Smooth muscle cell of the brain vasculature (primary cell): Measurements from ENCODE around the gene KRT222.

ENCODE experiments used
- DNase-seq: peaks from one replicate; pipeline ENCODE4 v3.0.0-alpha.2; 2012; ENCODE audit warnings: low read depth, low spot score

The KRT222 gene

DNA sequence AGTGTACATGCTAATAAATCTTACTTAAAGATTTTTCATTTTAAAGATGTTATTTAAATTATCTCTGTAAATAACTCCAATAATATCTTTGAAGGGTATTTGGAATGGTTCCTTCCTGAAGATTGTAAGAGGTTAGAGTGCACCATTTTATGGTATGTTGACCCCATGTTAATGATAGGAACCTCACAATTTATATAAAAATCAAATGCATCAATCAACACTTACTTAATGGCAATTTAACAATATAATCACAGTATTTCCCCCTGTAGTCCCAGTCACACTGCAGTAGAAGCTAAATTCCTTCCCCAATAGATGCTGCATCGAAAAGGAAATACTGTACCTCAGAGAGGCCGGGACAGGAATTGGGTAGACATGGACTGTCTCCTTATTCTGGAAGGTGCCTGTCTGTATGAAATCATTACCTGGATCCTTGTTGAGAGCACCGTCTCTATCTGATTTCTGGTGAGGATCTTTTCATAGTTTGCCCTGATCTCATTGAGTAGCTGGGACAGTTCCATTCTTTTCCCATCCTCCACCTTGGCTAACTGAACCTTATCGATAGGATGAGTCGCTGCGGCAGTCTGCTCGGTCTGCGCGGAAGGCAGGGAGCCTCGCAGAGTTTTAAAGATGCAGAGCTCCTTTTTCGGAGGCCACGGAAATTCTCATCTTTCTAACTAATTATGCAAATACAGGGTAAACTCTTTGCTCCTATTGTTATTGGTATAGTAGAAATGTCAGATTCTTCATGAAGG, at the start of gene KRT222:
TSS of gene KRT222 (minus strand) at position 596 of the 752 bp plus-strand sequence. CDS start at position 518, 78 bp downstream.
- no peak for DNase-seq

GRCh38 chr17:40714473-40714872, 49.5 kb upstream of the KRT222 start:
- DNase-seq, result no peak

DNA sequence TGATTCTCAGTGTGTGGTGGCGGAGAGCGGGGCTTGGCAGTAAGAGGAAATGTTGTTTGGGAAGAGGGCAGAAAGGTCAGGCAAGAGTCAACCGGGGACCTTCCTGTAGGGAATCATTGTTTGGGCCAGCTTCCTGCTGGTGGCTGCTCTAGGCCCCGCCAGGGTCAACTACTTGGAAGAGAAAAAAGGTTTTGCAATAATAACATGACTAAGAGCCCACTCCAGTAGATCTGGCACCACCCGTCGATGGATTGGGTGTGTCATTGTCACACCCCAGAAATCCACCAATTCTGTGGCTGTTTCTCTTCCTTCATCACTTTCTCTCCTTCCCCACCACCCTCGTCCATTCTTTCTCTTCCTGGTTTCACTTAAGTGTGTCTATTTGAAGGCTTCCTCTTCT, 42.8 kb upstream of the KRT222 start:
- no peak for DNase-seq

GRCh38 chr17:40705584-40705983, 40.6 kb upstream of the KRT222 start:
- DNase-seq, result no peak

DNA sequence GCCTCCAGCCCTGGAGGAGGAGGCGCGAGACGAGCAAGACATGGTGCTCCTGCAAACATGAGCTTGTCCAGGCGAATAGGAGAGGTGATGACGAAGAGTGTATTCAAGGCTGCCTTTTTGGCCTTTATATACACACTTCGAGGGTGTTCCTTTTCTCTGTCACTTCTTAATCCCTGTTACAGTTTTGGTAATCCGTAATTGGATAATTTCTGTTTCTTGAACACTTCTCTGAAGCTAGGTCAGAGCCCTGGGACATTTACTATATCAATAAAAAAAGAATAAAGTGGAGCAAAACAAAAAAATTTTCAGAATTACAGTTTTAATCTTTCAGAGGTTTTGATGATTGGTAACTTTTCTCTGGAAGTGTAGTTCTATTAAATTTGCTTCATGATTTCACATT, 38.7 kb upstream of the KRT222 start, which contains the start of gene KRT24:
TSS of gene KRT24 (minus strand) at position 101 of the 400 bp plus-strand sequence. CDS start at position 42, 59 bp downstream.
- DNase-seq, result no peak

DNA sequence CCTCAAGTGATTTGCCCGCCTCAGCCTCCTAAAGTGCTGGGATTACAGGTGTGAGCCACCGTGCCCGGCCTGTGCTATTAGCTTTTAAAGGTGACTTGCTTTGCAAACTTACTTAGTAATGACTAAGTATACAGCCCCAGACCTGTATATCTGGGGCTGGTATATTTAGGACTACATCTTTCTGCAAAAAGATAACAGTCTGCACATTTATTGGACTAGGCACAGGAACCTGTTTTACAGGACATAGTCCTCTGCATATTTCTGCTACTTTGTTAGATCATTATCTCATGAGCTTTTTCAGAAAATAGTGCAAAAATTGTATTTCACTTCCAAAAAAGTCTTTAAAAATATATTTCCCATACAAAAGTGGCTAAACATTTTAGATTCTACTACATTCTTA, 37.3 kb upstream of the KRT222 start:
- DNase-seq, result no peak

DNA sequence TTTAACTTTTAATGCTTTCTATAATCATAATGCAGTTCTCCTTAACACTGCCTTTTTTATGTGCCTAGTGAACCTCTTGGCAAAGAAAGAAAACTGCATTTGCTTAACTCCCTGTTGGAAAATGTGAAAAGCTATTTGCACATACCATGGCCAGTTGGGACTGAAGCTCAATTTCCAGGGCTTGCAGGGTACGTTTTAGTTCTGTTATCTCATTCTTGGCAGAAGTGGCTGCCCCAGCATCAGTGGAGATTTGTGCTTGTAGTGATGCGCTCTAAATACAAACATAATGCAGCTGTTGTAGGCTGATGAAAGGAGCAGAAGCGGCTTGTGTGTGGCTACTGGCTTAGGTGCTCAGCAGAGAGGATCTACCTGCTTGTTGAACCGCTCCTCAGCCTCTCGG, 34.9 kb upstream of the KRT222 start:
- DNase-seq, result no peak

DNA sequence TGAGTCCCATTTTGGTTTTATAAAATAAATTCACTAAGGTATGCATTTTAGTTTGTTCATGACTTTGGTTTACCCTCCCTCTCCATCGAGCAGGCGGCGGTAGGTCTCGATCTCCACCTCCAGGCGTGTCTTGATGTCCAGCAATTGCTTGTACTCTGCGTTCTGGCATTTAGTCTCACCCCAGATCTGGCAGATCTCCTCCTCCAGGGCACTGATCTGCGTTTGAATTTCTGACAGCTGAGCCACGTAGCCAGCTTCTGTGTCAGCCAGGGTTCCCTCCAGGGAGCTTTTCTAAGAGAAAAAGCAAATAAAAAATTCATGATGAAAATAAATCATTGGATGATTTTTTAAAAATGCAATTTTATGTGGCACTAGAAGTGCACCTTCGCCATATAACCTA, 34.4 kb upstream of the KRT222 start:
- DNase-seq, result no peak

- DNase-seq, result no peak
These were observed 32.3 kb upstream of the KRT222 start for GRCh38 chr17:40697297-40697696.

DNA sequence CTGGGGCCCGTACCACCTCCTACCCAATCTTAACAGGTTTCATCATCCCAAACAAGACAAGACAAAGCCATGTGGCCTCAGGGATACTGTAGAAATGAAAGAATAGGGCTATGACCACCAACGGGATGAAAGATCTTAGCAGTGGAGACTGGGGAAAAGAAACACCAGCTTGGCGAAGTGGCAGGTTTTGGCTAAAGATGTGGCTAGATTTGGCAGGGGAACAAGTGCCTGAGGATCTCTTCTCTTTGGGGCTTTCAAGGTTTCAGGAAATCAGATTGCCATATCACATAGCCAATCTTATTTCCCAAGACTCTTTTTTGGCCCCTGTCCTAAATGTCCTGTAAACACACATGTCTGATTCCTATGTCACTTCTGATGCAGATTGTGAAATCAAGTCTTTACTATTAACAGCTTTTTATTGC, 31.7 kb upstream of the KRT222 start:
- DNase-seq, result no peak

- DNase-seq, result no peak
These were observed 31.0 kb upstream of the KRT222 start for GRCh38 chr17:40695874-40696472.

DNA sequence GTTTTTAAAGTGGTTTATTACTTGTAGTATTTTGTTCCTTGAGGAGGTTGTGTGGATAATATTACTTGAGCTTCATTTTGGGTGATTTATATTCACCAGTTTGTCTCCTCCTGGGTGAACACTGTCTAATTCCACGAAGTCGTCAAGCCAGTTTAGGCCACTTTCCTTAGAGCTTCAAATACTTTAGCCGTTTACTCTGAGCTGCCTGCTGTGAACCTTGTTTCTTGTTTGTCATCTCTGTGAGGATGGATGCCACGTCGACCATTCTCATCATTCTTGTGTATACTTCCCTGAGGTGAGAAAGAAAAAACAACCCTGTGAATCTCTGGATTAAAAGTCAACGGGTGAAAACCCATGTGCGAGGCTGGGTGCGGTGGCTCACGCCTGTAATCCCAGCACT, 29.6 kb upstream of the KRT222 start:
- DNase-seq, result no peak

DNA sequence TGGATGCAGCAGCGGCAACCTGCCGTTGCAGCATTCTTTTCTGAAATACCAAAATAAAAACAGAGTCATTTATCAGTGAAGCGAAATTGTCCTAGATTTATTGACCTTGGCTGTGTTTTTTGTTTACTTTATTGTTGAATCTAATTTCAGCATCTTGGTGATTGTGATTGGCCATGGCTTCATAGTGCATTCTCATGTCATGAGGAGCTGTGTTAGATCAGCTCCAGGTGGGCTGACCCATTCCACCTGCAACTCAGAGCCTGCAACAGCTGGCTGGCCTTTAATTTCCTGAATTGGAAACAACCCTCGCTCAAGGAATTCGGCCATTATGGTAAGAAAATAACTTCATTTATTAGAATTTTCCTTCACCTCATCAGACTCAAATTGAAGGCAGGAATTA, 22.1 kb upstream of the KRT222 start:
- DNase-seq, result no peak

DNA sequence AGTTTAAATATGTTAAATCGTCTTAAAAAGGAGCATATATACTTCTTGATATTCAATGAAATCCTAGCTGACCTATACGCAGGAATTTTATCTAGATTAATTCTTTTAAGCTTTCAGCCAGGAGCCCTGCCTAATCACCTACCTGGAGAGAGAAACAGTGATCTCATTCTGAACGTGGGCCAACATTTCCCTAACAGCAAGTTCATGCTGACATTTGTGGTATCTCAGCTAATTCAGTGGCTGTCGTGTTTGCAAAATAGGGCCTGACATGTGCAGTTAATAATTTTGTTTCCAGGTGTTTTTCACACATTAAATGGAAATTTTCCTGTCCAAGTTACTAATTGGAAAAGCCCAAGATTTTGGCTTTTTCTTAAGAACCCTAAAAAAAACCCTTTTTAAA, 21.2 kb upstream of the KRT222 start:
- DNase-seq, result no peak

GRCh38 chr17:40680998-40681397, 16.0 kb upstream of the KRT222 start:
- DNase-seq, result no peak

DNA sequence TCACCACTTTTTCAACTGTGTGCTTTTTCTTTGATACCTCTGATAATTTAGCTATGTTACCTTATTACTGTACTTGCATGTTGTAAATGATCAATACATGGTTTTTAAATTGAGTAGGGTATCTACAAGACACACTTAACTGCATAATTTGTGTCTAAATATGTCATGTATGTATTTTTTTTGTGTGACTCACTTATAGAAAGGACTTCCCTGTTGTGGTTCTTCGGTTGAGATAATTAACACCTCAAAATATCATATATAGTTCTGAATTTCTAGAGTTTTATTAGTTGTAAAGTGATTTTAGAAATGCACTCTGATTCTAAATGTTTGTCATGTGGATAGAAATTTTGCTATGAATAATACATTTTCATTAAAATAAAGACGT, 14.5 kb upstream of the KRT222 start:
- DNase-seq, result no peak

- no peak for DNase-seq
These were observed 14.0 kb upstream of the KRT222 start for GRCh38 chr17:40678902-40679522.

DNA sequence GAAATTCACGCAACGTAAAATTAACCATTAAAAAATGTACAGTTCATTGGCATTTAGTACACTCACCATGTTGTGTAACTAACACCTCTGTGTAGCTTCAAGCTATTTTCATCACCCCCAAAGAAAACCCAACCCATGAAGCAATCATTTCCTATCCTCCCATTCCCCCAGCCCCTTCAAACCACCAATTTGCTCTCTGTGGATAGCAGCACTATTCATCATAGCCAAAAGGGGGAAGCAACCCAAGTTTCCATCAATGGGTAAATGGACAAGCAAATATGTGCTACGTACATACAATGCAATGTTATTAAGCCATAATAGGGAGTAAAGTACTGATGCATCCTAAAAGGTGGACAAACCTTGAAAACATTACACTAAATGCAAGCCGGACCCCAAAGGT, 10.9 kb upstream of the KRT222 start:
- DNase-seq, result no peak

- DNase-seq, result no peak
These were observed 7.7 kb upstream of the KRT222 start for GRCh38 chr17:40672654-40673053.

DNA sequence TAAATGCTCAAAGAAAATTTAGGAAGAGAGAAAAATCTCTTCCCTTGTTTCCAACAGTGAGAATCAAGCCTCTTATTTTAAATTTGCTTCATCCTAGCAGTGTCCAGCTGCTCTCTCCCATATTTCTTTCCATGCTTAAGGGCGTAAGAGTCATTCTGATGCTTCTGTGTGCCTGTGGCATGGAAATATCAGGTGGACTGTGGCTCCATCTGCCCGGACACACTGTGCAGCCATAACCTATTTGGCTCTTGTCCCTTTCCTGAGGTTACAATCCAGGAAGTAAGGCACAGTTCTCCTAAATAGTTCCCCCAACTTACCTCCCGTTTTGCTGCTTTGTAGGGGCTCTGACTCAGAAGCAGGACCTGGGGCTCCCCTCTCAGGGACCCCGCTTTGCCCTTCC, 6.3 kb upstream of the KRT222 start:
- DNase-seq, result no peak

- DNase-seq, result no peak
These were observed 1.4 kb upstream of the KRT222 start for GRCh38 chr17:40666331-40666730.

DNA sequence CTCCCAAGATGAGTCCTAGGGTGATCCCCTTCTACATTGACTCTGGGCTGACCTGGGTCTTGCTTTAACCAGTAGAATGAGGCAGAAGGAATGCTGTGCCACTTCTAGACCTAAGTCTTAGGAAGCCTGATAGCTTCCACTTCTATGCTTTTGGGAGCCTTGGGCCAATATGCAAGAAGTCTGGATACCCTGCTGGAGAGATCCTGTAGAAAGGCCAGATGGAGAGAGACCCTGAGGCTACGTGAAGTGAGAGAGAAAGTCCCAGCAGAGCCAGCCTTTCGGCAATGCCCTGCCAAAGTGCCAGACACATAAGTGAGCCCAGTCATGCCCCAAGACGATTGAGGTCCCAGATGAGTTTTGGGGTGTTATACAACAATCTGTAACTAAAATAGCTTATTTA, 1.7 kb downstream of the KRT222 start:
- DNase-seq, result no peak

DNA sequence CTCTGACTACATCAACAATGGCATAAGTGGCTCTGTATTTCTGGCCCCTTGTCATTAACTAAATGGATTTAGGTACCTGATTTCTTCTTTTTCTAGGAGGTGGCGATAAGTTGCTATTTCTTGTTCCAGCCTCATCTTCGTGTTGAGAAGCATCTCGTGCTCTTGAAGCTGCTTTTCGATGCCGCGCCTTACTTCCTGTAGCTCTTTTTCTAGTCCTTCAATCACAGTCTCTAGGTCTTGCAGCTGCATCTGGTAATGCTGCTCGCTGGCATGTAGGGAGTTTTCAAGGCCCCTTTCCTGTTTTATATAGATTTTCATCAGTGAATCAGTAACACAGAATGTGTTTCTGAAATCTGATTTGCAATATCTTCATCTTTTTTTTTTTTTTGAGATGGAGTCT, 5.1 kb downstream of the KRT222 start:
- DNase-seq, result no peak
